Measurements from ENCODE around the gene BCL10. TPM values are rescaled to one million over a fixed set of nuclear protein-coding genes. Genes with fewer than 3 reads are reported as not detected.

The BCL10 gene
- total RNA-seq, 2 donors from 2014 or later, result 17.3 to 18.4 TPM

DNA sequence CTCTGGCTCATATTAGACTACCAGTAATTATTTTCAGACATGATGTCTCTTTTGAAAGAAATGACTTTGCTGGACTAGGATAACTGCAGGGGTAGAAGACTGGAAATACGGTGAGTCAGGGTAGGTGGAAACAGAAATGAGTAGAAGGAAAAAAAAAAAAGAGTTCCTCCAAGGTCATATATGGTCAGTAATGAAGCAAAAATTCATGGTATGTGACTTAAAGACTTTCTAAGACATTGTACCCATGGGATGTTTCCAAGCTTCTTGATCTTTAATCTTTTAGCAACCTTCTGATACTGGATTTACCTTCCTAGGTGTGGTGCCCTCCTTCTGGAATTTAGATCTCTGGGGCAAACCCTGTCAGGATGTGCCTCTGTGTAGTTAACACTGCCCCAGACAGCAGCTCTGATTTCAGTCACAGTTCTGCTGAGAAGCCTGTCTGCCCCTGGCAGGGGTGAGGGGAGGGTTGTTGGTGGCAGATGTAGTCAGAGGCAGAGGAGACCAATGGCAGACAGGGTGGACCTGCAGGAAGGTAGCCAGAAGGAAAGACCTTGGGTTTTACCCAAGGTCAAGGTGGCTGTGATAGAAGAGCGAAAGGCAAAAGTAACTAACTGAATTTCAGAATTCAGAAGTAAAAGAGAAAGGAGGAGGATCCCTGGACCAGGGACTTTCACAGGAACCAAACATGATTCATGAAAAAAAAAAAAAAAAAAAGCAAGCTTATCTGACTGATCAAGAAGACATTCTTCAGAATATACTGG lies 44.1 kb upstream of the BCL10 start:
- H3K9me3 ChIP-seq, result no peaks in the 10 kb centered on the region
- intact Hi-C loops (cut with DNase I), result no loop called here
- TF ChIP-seq POLR2AphosphoS5 (IDR thresholded peaks at IDR 0.05), result no peak
- TF ChIP-seq, protein P1, sequence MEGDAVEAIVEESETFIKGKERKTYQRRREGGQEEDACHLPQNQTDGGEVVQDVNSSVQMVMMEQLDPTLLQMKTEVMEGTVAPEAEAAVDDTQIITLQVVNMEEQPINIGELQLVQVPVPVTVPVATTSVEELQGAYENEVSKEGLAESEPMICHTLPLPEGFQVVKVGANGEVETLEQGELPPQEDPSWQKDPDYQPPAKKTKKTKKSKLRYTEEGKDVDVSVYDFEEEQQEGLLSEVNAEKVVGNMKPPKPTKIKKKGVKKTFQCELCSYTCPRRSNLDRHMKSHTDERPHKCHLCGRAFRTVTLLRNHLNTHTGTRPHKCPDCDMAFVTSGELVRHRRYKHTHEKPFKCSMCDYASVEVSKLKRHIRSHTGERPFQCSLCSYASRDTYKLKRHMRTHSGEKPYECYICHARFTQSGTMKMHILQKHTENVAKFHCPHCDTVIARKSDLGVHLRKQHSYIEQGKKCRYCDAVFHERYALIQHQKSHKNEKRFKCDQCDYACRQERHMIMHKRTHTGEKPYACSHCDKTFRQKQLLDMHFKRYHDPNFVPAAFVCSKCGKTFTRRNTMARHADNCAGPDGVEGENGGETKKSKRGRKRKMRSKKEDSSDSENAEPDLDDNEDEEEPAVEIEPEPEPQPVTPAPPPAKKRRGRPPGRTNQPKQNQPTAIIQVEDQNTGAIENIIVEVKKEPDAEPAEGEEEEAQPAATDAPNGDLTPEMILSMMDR (IDR thresholded peaks at IDR 0.05), result no peak
- TF ChIP-seq POLR2A (IDR thresholded peaks at IDR 0.05), result no peak
- DNase-seq (ENCODE audit: low spot score), result no peak
- H3K36me3 ChIP-seq, result no peaks in the 10 kb centered on the region
- H3K4me3 ChIP-seq, result no peak overlapping the region
- H3K4me1 ChIP-seq (replicated peaks), result no peaks in the 10 kb centered on the region
- 85% methylated on average over 2 of the region's 2 CpGs for WGBS
- no peaks in the 10 kb centered on the region for H3K27me3 ChIP-seq (replicated peaks; ENCODE audit: insufficient read depth)
- H3K27ac ChIP-seq, result no peak overlapping the region

DNA sequence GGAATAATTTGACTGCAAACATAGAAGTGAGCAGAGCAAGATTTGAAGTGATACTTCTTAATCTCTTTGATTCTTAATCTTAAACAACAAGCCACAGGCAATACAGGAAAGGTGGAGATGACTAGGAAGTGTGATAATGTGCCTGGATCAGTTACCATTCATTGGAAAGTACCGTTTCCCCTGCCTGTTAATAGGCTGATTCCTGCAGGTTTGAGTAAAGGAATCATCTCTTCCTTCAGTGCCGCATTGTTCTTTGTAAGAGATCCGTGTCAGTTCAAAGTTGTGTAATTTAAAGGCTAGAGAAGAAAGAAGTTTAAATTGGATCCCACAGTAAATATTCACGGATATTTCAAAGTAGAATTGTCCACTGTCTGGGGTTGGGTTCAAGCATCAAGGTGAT lies 43.5 kb upstream of the BCL10 start:
- WGBS, result 58% methylated on average over 4 of the region's 4 CpGs
- TF ChIP-seq, protein P1 (IDR thresholded peaks at IDR 0.05), result no peak
- no peak for TF ChIP-seq POLR2AphosphoS5 (IDR thresholded peaks at IDR 0.05)
- TF ChIP-seq POLR2A (IDR thresholded peaks at IDR 0.05), result no peak
- Histone ChIP-seq H3K9me3 (no peaks in the 10 kb centered on the region), H3K4me3 (no peak overlapping the region), H3K36me3 (no peaks in the 10 kb centered on the region), H3K27ac (no peak overlapping the region), H3K4me1 (replicated peaks) (no peaks in the 10 kb centered on the region), H3K27me3 (replicated peaks; ENCODE audit: insufficient read depth) (no peaks in the 10 kb centered on the region)
- no peak for DNase-seq (ENCODE audit: low spot score)
- intact Hi-C loops (cut with DNase I), result no loop called here

DNA sequence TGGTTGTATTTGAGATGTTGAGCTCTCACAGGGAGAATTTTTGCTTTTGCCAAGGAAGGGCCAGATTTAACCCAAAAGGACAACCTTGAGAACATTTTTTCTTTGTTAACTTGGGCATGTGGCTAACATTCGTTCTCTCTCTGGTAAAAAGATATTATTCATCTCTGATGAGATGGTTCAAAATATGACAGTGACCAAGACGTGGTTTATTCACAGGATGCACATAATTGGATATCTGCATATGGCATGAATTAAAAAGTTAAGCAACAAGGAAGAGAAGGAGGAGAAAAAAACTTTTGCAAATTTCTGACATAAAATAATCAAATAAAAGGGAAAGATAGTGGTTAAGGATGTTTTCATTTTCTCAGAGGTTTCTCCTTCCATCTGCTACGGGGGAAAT lies 43.1 kb upstream of the BCL10 start:
- H3K36me3 ChIP-seq, result no peaks in the 10 kb centered on the region

DNA sequence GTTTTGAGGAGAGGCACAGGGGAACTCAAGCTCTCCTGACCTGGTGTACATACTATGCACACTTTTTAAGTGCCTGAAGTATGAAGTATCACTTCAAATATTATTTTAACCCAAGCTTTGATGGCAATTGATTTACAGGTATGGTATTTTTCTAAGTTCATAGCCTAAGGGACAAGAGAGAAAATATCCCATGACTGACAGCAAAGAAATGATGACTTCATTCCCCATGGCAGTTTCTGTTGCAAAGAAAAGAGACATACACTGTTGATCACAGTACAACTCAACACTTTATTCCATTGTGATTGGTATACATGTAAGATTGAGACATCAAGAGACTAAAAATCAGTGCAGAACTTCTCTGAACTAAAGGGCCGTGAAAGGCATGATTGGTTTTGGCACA lies 41.8 kb upstream of the BCL10 start:
- H3K4me1 ChIP-seq (replicated peaks), result peaks cover 6% of the 10 kb centered on the region
- H3K27ac ChIP-seq, result no peak overlapping the region
- no peaks in the 10 kb centered on the region for H3K9me3 ChIP-seq
- intact Hi-C loops (cut with DNase I), result no loop called here
- H3K27me3 ChIP-seq (replicated peaks; ENCODE audit: insufficient read depth), result no peaks in the 10 kb centered on the region
- TF ChIP-seq, protein P1 (IDR thresholded peaks at IDR 0.05), result no peak
- TF ChIP-seq POLR2AphosphoS5 (IDR thresholded peaks at IDR 0.05) (no peak), POLR2A (IDR thresholded peaks at IDR 0.05) (no peak)
- WGBS, result 100% methylated on average over 1 of the region's 1 CpG
- DNase-seq (ENCODE audit: low spot score), result no peak
- no peaks in the 10 kb centered on the region for H3K36me3 ChIP-seq
- H3K4me3 ChIP-seq, result no peak overlapping the region

More for the DNA sequence above, 43.1 kb upstream of the BCL10 start:
- Histone ChIP-seq H3K4me1 (replicated peaks) (peaks cover under 1% of the 10 kb centered on the region), H3K27me3 (replicated peaks; ENCODE audit: insufficient read depth) (no peaks in the 10 kb centered on the region), H3K9me3 (no peaks in the 10 kb centered on the region), H3K4me3 (no peak overlapping the region), H3K27ac (no peak overlapping the region)
- TF ChIP-seq POLR2A (IDR thresholded peaks at IDR 0.05), result no peak
- TF ChIP-seq POLR2AphosphoS5 (IDR thresholded peaks at IDR 0.05), result no peak
- DNase-seq (ENCODE audit: low spot score), result no peak
- 87% methylated on average over 3 of the region's 3 CpGs for WGBS
- intact Hi-C loops (cut with DNase I), result no loop called here

DNA sequence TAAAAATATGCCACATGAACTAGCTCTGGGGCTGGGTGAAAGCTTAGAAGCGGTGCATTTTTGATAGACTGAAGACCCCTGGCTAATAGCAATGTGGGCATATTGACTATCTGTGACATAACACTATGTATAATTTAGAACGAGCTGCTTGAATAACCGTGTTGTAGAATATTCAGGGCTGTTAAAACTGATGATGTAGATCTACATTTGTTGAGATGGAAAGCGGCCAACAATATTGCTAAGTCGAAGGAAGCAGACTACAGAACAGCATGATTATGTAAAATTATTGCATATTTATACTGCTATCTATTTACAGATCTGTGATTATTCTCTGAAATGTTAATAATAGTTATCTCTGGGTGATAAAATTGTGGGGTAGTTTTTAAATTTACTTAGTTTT lies 41.1 kb upstream of the BCL10 start:
- intact Hi-C loops (cut with DNase I), result no loop called here
- TF ChIP-seq POLR2A (IDR thresholded peaks at IDR 0.05) (no peak), POLR2AphosphoS5 (IDR thresholded peaks at IDR 0.05) (no peak)
- TF ChIP-seq, protein P1 (IDR thresholded peaks at IDR 0.05), result no peak
- no peak overlapping the region for H3K27ac ChIP-seq
- H3K27me3 ChIP-seq (replicated peaks; ENCODE audit: insufficient read depth), result no peaks in the 10 kb centered on the region
- H3K4me1 ChIP-seq (replicated peaks), result peaks cover 6% of the 10 kb centered on the region
- H3K36me3 ChIP-seq, result no peaks in the 10 kb centered on the region
- no peak for DNase-seq (ENCODE audit: low spot score)
- H3K9me3 ChIP-seq, result no peaks in the 10 kb centered on the region
- WGBS, result 84% methylated on average over 5 of the region's 5 CpGs
- no peak overlapping the region for H3K4me3 ChIP-seq

Measured in prostate gland (tissue), 2 donors.